ENCODE results near the gene VASP. TPM values are rescaled to one million over a fixed set of nuclear protein-coding genes. Genes with fewer than 3 reads are reported as not detected.

The VASP gene
- total and polyA plus RNA-seq, 2 donors (not counting 3 experiments of a cell fraction or from before 2014, with no cell fraction given): 94.3 to 154 TPM

- BruUV-seq (replicated peaks): no TSS peak
- intact Hi-C loops (cut with micrococcal nuclease) (no loop called here), dilution Hi-C loops (cut with MboI; ENCODE audit: extremely low pct_ligation_motif_present, low sequenced_read_pairs) (no loop called here)
- Histone ChIP-seq H3K4me3 (replicated peaks in 1 of 3; ENCODE audit: insufficient read depth in 1 of 3, low read depth in 1 of 3, low read length in 3 of 3) (no peak overlapping the region), H3K36me3 (ENCODE audit: control insufficient read depth in 2 of 2, extremely low read depth in 1 of 2, insufficient read depth in 2 of 2, low read length in 2 of 2) (no peaks in the 10 kb centered on the region), H4K20me1 (replicated peaks; ENCODE audit: control insufficient read depth, extremely low read depth, insufficient read depth, low read length) (no peaks in the 10 kb centered on the region), H3K27me3 (ENCODE audit: control insufficient read depth in 2 of 2, insufficient read depth in 2 of 2, low read length in 2 of 2) (no peaks in the 10 kb centered on the region), H3K4me2 (ENCODE audit: insufficient read depth, low read length) (no peak overlapping the region), H3K79me2 (ENCODE audit: control insufficient read depth, insufficient read depth, low read length) (no peaks in the 10 kb centered on the region), H3K27ac (ENCODE audit: insufficient read depth, low read depth, low read length) (no peak overlapping the region), H3K9me3 (replicated peaks; ENCODE audit: control insufficient read depth, insufficient read depth, low read length) (no peaks in the 10 kb centered on the region), H3K4me1 (ENCODE audit: control insufficient read depth, extremely low read depth, insufficient read depth, low read length) (no peaks in the 10 kb centered on the region), H3K9ac (replicated peaks; ENCODE audit: extremely low read depth, insufficient read depth, low read length) (no peak overlapping the region), H2AFZ (ENCODE audit: low read depth, low read length) (no peak overlapping the region), H3K9me1 (replicated peaks; ENCODE audit: control insufficient read depth, extremely low read depth, insufficient read depth, low read length) (no peaks in the 10 kb centered on the region)
- ChIA-PET POLR2A (no interaction called here), CTCF (interaction anchor here (0.8 kb wide), 1 partner anchor 14 kb away, joined by 3 read pairs; no protein-coding TSS in a partner anchor)
- DNase-seq (ENCODE audit: low read depth, low spot score) (no peak), FAIRE-seq (no peak)
- TF ChIP-seq MYC (IDR thresholded peaks at IDR 0.05; ENCODE audit: low read depth, low read length): no peak
- TF ChIP-seq POLR2A (IDR thresholded peaks at IDR 0.05; ENCODE audit: low read depth, low read length): no peak
- no peak for TF ChIP-seq FOS (IDR thresholded peaks at IDR 0.05; ENCODE audit: borderline replicate concordance, insufficient read depth, low read length)
- no peak for TF ChIP-seq POLR2AphosphoS5 (IDR thresholded peaks at IDR 0.05; ENCODE audit: insufficient read depth, low read depth, low read length)
- no peak for TF ChIP-seq EZH2 (IDR thresholded peaks at IDR 0.05; ENCODE audit: borderline replicate concordance, low read depth, low read length, severe bottlenecking)
- no peak for TF ChIP-seq GATA2 (IDR thresholded peaks at IDR 0.05; ENCODE audit: insufficient read depth, insufficient read length, low read depth, low read length)
- TF ChIP-seq JUN (IDR thresholded peaks at IDR 0.05; ENCODE audit: borderline replicate concordance, insufficient read depth, insufficient read length, low read depth): no peak
- no peak for TF ChIP-seq MAX (IDR thresholded peaks at IDR 0.05; ENCODE audit: insufficient read depth, insufficient read length)
- TF ChIP-seq, protein P1, sequence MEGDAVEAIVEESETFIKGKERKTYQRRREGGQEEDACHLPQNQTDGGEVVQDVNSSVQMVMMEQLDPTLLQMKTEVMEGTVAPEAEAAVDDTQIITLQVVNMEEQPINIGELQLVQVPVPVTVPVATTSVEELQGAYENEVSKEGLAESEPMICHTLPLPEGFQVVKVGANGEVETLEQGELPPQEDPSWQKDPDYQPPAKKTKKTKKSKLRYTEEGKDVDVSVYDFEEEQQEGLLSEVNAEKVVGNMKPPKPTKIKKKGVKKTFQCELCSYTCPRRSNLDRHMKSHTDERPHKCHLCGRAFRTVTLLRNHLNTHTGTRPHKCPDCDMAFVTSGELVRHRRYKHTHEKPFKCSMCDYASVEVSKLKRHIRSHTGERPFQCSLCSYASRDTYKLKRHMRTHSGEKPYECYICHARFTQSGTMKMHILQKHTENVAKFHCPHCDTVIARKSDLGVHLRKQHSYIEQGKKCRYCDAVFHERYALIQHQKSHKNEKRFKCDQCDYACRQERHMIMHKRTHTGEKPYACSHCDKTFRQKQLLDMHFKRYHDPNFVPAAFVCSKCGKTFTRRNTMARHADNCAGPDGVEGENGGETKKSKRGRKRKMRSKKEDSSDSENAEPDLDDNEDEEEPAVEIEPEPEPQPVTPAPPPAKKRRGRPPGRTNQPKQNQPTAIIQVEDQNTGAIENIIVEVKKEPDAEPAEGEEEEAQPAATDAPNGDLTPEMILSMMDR (IDR thresholded peaks at IDR 0.05; ENCODE audit: extremely low read depth in 1 of 2, insufficient read depth in 1 of 2, low read depth in 1 of 2, low read length in 2 of 2): no peak
Measured at GRCh38 chr19:45553464-45553863, 46.2 kb downstream of the VASP start.
